ENCODE results near the gene DLGAP1. TPM values are rescaled to one million over a fixed set of nuclear protein-coding genes. Genes with fewer than 3 reads are reported as not detected.
A peak's percentile ranks its signal among the peaks of the same experiment; 100 is the strongest.

DLGAP1 gene
- total RNA-seq, 6 experiments from 2014 or later, result 0.19 to 1.3 (median 0.62) TPM

- Mint-ChIP-seq H3K36me3 (ENCODE audit: low read depth) (no peaks in the 10 kb centered on the region), H3K4me3 (no peak overlapping the region), H3K9me3 (no peaks in the 10 kb centered on the region), H3K4me1 (ENCODE audit: low read depth) (no peaks in the 10 kb centered on the region), H3K27ac (no peak overlapping the region), H3K27me3 (ENCODE audit: insufficient read depth) (peaks cover 5% of the 10 kb centered on the region)
- no peak for DNase-seq
- TF ChIP-seq CTCF (IDR thresholded peaks at IDR 0.05), result no peak
These were observed 972.8 kb downstream of the DLGAP1 start for GRCh38 chr18:3482258-3482657.

- Mint-ChIP-seq H3K27ac (no peak overlapping the region), H3K36me3 (ENCODE audit: low read depth) (no peaks in the 10 kb centered on the region), H3K4me3 (no peak overlapping the region), H3K4me1 (ENCODE audit: low read depth) (no peaks in the 10 kb centered on the region), H3K27me3 (ENCODE audit: insufficient read depth) (peaks cover 5% of the 10 kb centered on the region), H3K9me3 (no peaks in the 10 kb centered on the region)
- DNase-seq, result no peak
- peak; percentile 70 for TF ChIP-seq CTCF (IDR thresholded peaks at IDR 0.05)
These were observed 973.4 kb downstream of the DLGAP1 start for GRCh38 chr18:3481696-3482210.

- Mint-ChIP-seq H3K27me3 (ENCODE audit: insufficient read depth) (peaks cover 5% of the 10 kb centered on the region), H3K9me3 (no peaks in the 10 kb centered on the region), H3K4me1 (ENCODE audit: low read depth) (no peaks in the 10 kb centered on the region), H3K36me3 (ENCODE audit: low read depth) (no peaks in the 10 kb centered on the region), H3K4me3 (no peak overlapping the region), H3K27ac (no peak overlapping the region)
- DNase-seq, result no peak
- no peak for TF ChIP-seq CTCF (IDR thresholded peaks at IDR 0.05)
These were observed 974.1 kb downstream of the DLGAP1 start for GRCh38 chr18:3480827-3481573.

- DNase-seq, result no peak
- H3K27me3 Mint-ChIP-seq (ENCODE audit: insufficient read depth), result peaks cover 5% of the 10 kb centered on the region
- no peaks in the 10 kb centered on the region for H3K9me3 Mint-ChIP-seq
- no peaks in the 10 kb centered on the region for H3K4me1 Mint-ChIP-seq (ENCODE audit: low read depth)
- H3K36me3 Mint-ChIP-seq (ENCODE audit: low read depth), result peaks cover under 1% of the 10 kb centered on the region; the same call in 1 of the 2 replicates
- no peak overlapping the region for H3K27ac Mint-ChIP-seq
- no peak for TF ChIP-seq CTCF (IDR thresholded peaks at IDR 0.05)
- no peak overlapping the region for H3K4me3 Mint-ChIP-seq
These were observed 975.1 kb downstream of the DLGAP1 start for GRCh38 chr18:3479978-3480509.

GRCh38 chr18:3478262-3478978, 976.7 kb downstream of the DLGAP1 start:
- Mint-ChIP-seq H3K36me3 (ENCODE audit: low read depth) (peaks cover 7% of the 10 kb centered on the region; the same call in 1 of the 2 replicates), H3K9me3 (peaks cover 4% of the 10 kb centered on the region; the same call in 1 of the 2 replicates), H3K27ac (no peak overlapping the region), H3K27me3 (ENCODE audit: insufficient read depth) (peaks cover 5% of the 10 kb centered on the region), H3K4me1 (ENCODE audit: low read depth) (no peaks in the 10 kb centered on the region), H3K4me3 (no peak overlapping the region)
- no peak for TF ChIP-seq CTCF (IDR thresholded peaks at IDR 0.05)
- DNase-seq, result no peak

Data from HFFc6 (cell line).